Stimulated activated CD4-positive, alpha-beta T cell treated with anti-CD3 and anti-CD28 coated beads, Interleukin-12 subunit alpha, Interleukin-12 subunit beta, amount 100 ng/mL, for 24 hours (primary cell): Measurements from ENCODE around the gene ASCL2.

ENCODE experiments used
- DNase-seq, 2 experiments: peaks; one replicate each; pipeline ENCODE4 v3.0.0-alpha.2; 2020; ENCODE audit warnings: low read depth in 2 of 2

ASCL2 gene

DNA sequence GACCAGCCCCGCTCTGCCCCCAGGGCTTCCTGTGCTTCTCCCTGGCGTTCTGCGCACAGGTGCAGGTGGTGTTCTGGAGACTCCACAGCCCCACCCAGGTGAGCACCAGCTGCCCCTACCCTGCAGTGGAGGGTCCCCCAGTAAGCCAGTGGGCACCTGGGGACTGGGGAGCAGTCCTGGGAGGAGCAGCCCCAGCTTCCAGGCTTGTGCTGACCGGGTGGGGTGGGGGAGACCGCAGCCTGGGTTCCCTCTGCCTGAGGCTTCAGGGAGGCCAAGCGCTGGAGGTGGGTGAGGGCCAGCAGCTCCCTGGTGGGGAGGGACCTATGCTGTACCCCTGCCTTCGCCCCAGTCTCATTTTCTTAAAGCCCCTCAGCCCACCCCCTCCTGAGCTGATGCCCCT is 38.3 kb upstream of the ASCL2 start:
- no peak for DNase-seq

DNA sequence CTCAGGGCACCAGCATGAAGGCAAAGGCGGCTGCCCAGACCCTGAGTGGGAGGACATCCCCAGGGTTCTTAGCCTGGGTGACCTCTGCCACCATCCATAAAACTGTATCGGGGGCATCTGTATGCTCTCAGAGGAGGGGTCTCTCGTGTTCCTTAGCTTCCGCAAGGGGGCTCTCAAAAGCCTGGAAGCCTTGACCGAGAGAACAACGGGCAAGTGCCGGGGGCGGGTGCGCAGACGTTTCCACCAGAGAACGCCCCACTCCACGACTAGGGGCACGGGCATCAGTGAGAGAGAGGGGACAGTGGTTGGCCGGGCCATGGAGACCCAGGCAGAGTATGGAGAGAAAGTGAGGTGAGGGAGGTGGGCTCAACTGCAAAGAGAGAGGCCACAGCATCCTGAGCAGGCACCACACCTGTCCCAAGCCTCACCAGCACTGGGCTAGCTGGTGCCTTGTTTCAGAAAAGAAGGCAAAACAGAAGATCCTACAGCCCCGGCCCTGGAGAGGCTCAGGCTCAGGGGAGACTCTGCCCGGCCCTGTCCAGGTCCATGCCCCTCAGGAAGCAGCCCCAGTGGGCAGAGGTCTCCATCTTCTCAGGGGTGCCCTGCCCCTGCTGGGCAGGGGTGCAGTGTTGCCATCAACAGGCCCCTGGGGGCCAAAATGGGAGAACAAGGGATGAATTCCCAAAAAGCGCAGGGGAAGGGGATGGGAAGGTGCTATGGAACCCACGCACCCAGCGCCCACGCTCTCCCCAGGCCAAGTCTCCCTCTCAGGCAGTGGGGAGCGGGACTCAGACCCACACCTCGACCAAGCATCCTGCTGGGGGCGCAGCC is 37.3 kb upstream of the ASCL2 start:
- DNase-seq: no peak

DNA sequence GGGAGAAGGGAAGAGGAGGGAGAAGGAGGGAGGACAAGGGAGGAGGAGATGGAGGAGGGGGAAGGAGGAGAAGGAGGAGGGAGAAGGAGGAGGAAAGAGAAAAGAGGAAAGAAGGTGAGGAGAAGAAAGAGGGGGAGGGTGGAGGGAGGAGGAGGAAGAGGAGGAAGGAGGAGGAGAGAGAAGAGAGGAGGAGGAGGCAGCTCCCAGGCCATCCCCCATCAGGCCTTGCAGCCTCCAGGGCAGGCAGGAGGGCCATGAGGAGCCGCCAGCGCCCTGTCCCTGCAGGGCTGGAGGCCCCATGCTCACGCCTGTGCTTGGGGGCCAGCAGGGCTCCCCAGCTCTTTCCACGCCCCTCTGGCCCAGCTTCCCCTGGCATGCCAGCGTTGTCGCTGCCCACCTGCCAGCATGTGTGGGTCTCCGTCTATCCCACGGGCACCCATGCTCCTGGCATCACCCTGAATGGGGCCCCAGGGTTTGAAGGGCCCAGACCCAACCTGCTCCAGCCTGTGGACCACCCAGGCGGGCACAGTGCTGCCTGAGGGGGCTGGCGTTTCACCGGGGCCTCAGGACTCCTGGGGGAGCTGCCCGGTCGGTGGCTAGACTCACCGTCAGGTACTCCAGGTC is 36.6 kb upstream of the ASCL2 start:
- no peak for DNase-seq

DNA sequence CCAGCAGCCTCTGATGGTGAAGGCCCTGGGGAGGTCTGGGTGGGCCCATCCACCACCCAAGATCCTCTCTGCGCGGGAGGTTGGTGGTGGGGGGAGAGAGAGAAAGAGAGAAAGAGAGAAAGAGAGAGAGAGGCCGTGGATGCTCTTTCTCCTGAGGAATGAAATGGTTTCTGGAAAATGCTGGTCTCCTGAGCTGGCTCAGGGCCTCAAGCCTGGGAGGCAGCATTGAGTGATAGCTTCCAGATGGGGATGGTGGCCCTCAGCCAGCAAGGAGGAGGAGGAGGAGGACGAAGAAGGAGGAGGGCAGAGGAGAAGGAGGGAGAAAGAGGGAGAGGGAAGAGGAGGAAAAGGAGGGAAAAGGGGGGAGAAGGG is 36.0 kb upstream of the ASCL2 start:
- DNase-seq: no peak

GRCh38 chr11:2305788-2306451 is 35.5 kb upstream of the ASCL2 start:
- no peak for DNase-seq

GRCh38 chr11:2305140-2305778 is 34.9 kb upstream of the ASCL2 start:
- DNase-seq: peak; percentile 59 to 89

DNA sequence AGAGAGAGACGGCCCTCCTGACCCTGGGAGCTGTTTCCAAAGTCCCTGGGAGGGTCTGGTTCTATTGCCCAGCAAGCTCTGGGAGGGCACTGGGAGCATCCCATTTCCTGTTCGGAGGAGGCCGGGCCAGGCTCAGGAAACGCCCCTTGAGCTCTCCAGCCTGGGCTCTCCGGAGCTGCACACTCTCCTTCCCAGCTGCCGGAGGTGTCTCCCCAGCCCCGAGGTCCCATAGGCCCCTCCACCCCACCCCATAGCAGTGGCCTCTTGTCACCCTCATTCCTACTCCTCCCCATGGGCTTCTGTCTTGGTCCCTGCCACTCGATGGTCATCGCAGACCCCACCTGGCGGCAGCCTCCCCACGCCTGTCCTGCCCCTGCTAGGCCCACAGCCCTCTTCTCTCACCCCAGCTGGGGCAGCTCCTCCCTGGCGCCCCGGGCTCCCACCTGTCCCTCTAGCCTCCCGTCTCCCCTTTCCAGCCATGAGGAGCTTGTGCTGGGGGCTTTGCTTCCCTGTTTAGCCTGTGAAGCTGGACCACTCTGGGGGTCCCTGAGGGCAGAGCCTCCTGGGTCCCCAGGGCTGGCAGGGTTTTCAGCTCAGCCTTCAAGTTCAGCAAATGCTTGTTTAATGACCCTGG is 34.2 kb upstream of the ASCL2 start:
- DNase-seq: no peak

GRCh38 chr11:2303627-2304505 is 33.5 kb upstream of the ASCL2 start:
- DNase-seq: no peak

DNA sequence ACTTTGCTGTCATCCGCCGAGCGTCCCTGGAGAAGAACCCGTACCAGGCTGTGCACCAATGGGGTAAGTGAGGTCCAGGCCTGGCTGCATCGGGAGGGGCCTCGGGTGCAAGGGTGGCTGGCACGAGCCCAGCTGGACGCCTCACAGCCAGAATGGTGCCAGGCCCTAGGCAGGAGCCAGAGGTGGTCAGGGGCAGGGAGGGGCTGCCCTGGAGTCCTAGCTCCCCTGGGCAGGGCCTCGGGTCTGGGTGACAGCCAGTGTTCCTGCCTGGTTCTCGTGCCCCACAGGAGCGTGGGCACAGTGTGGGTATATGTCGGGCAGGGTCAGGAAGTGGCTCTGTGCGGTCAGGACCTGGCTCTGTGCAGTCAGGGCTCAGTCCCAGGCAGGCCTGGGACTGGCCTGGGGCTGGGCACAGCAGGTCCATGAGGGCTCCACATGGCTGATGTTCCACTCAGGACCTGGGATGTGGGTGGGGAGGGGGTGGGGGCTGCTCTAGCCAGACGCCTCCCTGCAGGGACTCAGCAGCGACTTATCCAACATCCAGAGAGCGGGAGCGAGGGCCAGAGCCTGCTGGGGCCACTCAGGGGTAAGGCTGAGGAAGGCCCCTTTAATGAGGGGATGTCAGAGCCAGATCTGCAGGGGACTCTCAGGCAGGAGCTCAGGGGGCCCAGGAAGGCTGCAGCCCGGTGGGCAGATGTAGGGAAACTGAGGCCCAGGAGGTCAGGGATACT is 32.7 kb upstream of the ASCL2 start:
- no peak for DNase-seq

DNA sequence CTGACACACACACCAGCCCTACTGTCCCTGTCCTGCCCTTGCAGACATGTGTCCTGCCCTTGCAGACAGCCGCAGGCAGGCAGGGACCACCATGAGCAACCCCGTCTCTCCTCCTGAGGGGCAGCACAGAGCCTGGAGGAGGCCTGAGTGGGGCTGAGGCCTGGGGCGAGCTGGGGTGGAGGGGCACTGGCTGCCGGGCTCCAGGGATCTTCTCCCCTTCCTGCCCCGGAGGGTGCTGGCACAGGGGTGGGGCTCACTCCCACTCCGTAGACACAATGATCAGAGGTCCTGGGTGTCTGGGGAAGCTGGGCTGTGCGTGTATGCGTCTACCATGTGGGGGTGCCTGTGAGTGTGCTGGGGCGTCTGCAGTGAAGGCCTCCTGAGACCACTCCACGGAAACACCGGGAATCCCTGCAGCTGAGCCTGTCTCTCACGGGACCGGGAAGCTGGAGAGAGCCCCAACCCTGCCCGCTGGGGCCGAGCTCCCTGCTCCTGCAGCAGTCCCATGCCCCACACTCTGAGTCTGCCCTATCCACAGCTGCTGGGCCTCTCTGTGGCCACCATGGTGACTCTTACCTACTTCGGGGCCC is 32.0 kb upstream of the ASCL2 start:
- DNase-seq: no peak

- peak in 1 of 2 experiments; percentile 51 for DNase-seq
These were observed 31.4 kb upstream of the ASCL2 start, which contains the start of the genes C11orf21 and TSPAN32 for GRCh38 chr11:2301631-2302305. Gene C11orf21 (minus strand): TSS chr11:2301918. CDS start chr11:2301808, 110 bp downstream. Gene TSPAN32 (plus strand): TSS chr11:2302013. CDS start chr11:2302150, 137 bp downstream.

- no peak for DNase-seq
These were observed 30.7 kb upstream of the ASCL2 start for GRCh38 chr11:2300936-2301630.

GRCh38 chr11:2300290-2300935 is 30.0 kb upstream of the ASCL2 start:
- DNase-seq: no peak

- no peak for DNase-seq
These were observed 29.4 kb upstream of the ASCL2 start for GRCh38 chr11:2299773-2300172.

DNA sequence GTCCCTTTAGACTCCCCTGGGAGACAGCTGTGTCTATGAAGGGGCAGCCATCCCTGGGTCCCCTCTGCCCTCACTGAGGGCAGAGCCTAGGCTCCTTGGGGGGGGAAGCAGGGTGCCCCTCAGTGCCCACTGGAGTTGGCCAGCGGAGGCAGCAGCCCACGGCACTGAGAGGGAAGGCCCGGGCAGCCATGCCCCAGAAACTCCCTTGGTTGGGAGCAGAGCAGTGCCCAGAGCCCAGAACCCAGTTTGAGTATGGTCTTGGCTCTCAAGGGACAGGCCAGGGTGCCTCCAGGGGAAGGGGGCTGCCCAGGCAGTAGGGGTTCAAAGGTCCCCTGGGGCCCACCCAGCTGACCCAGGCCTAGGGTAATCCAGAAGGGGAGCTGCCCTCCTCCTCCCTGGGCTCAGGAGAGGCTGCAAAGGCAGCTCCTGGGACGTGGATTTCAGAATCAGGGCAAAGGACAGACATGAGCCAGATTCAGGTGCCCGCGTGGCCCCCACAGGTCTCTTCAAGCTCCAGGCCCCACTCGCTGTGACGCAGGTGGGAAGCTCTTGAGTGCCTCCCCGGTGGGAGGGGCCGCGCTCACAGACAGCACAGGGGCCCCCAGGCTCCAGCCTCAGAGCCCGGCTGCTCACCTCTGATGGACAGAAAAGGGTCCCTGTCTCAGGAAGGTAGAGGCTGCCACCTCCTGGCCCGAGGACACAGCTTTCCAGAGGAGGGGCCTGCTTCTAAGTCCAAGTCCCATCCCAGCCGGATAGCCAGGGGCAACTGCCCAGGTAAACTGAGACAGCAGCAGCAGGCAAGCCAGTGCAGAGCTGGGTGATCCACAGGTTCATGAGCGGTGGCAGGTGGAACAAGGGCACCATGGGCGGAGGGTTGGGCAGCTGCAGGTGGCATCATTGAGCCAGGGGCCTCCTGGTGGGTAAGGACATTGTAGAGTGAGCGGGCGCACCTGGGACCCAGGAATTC is 28.7 kb upstream of the ASCL2 start:
- no peak for DNase-seq

- DNase-seq: no peak
These were observed 27.9 kb upstream of the ASCL2 start for GRCh38 chr11:2298131-2298794.
